ENCODE data around the gene AJAP1.

The AJAP1 gene

DNA sequence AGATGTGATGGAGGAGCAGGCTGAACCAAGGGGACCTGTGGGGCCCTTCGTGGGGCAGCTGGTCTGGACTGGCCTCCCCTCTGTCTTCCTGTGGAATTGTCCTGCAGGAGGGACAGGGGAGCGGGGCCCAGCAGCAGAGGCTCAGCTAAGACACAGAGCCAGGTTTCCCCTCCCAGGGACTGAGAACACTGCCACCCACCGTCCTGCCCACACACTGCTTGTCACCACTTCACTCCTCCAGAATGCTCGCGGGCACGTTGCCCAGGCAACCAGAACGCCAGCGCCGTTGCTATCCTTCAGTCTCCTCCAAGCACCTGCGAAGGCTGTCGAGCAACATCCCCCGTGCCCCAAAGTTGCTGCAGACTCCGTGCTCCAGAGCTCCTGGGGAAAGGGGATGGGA is 46.4 kb downstream of the AJAP1 start:
- Histone ChIP-seq H3K79me2 (ENCODE audit: low read length) (no peaks in the 10 kb centered on the region), H4K20me1 (ENCODE audit: insufficient read depth, low read length) (no peaks in the 10 kb centered on the region), H3K9ac (ENCODE audit: low read length) (no peak overlapping the region), H3K27ac (ENCODE audit: low read length) (no peak overlapping the region), H3K4me3 (ENCODE audit: low read length) (no peak overlapping the region), H3K4me1 (ENCODE audit: low read length) (no peaks in the 10 kb centered on the region), H3K27me3 (replicated peaks; ENCODE audit: insufficient read depth, low read length) (peaks cover 81% of the 10 kb centered on the region), H3K9me3 (replicated peaks; ENCODE audit: insufficient read depth, low read length) (no peaks in the 10 kb centered on the region), H3K36me3 (replicated peaks; ENCODE audit: insufficient read depth, low read length) (no peaks in the 10 kb centered on the region), H2AFZ (ENCODE audit: low read length) (no peak overlapping the region), H3K4me2 (ENCODE audit: low read depth, low read length) (no peak overlapping the region), H3K9me2 (replicated peaks; ENCODE audit: insufficient read depth, low read length) (no peaks in the 10 kb centered on the region), H3F3A (ENCODE audit: insufficient read depth, low read length) (no peaks in the 10 kb centered on the region)
- TF ChIP-seq, protein P1, sequence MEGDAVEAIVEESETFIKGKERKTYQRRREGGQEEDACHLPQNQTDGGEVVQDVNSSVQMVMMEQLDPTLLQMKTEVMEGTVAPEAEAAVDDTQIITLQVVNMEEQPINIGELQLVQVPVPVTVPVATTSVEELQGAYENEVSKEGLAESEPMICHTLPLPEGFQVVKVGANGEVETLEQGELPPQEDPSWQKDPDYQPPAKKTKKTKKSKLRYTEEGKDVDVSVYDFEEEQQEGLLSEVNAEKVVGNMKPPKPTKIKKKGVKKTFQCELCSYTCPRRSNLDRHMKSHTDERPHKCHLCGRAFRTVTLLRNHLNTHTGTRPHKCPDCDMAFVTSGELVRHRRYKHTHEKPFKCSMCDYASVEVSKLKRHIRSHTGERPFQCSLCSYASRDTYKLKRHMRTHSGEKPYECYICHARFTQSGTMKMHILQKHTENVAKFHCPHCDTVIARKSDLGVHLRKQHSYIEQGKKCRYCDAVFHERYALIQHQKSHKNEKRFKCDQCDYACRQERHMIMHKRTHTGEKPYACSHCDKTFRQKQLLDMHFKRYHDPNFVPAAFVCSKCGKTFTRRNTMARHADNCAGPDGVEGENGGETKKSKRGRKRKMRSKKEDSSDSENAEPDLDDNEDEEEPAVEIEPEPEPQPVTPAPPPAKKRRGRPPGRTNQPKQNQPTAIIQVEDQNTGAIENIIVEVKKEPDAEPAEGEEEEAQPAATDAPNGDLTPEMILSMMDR (IDR thresholded peaks at IDR 0.05; ENCODE audit: low read length), result no peak
- TF ChIP-seq EZH2phosphoT487 (IDR thresholded peaks at IDR 0.05; ENCODE audit: low read length) (no peak), EZH2 (optimal IDR thresholded peaks at IDR 0.05; ENCODE audit: low read depth, low read length) (no peak)
- DNase-seq, result no peak

DNA sequence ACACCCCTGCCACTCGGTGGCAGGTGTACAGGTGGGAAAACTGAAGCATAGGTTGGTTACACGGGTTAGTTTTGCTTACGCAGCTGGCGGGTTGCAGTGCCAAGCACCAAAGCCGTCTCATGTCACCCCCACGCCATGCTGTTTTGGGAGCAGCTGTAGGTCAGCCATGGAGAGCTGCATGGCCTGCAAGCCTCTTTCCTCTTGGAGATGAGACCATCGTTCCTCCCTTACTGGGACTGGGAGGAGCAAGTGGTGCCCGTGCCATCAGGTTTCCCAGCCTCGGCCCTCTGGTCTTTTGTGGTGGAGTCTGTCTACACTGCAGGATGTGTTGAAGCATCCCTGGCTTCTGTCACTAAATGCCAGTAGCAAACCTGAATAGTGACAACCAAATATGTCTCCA is 46.9 kb downstream of the AJAP1 start:
- H3K4me2 ChIP-seq (ENCODE audit: low read depth, low read length), result no peak overlapping the region
- H3K4me3 ChIP-seq (ENCODE audit: low read length), result no peak overlapping the region
- peaks cover 81% of the 10 kb centered on the region for H3K27me3 ChIP-seq (replicated peaks; ENCODE audit: insufficient read depth, low read length)
- H3F3A ChIP-seq (ENCODE audit: insufficient read depth, low read length), result no peaks in the 10 kb centered on the region
- H4K20me1 ChIP-seq (ENCODE audit: insufficient read depth, low read length), result no peaks in the 10 kb centered on the region
- H3K79me2 ChIP-seq (ENCODE audit: low read length), result no peaks in the 10 kb centered on the region
- no peaks in the 10 kb centered on the region for H3K4me1 ChIP-seq (ENCODE audit: low read length)
- H3K36me3 ChIP-seq (replicated peaks; ENCODE audit: insufficient read depth, low read length), result no peaks in the 10 kb centered on the region
- TF ChIP-seq EZH2 (optimal IDR thresholded peaks at IDR 0.05; ENCODE audit: low read depth, low read length) (no peak), EZH2phosphoT487 (IDR thresholded peaks at IDR 0.05; ENCODE audit: low read length) (no peak)
- TF ChIP-seq, protein P1 (IDR thresholded peaks at IDR 0.05; ENCODE audit: low read length), result no peak
- no peak overlapping the region for H2AFZ ChIP-seq (ENCODE audit: low read length)
- H3K9me2 ChIP-seq (replicated peaks; ENCODE audit: insufficient read depth, low read length), result no peaks in the 10 kb centered on the region
- H3K27ac ChIP-seq (ENCODE audit: low read length), result no peak overlapping the region
- no peaks in the 10 kb centered on the region for H3K9me3 ChIP-seq (replicated peaks; ENCODE audit: insufficient read depth, low read length)
- H3K9ac ChIP-seq (ENCODE audit: low read length), result no peak overlapping the region
- no peak for DNase-seq

DNA sequence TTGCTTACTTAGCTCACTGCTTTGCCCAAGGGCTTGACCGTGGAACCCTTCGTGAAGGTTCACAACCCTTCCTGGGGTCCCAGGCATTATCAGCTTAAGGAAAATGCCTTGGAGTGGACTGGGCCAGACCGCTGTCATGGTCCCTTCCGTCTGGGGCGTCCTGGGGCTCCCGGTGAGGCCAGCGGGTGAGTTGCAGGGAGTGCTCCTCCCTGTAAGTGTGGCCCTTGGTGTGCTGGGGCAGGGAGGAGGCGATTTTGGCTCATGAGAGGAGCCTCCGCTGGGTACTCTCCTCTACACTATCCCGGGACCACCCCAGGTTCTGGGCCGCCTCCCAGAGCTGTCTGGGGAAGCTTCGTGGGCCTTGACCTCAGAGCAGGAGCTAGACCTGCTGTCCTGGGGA is 48.1 kb downstream of the AJAP1 start:
- Histone ChIP-seq H3K36me3 (replicated peaks; ENCODE audit: insufficient read depth, low read length) (no peaks in the 10 kb centered on the region), H3K27ac (ENCODE audit: low read length) (no peak overlapping the region), H3F3A (ENCODE audit: insufficient read depth, low read length) (no peaks in the 10 kb centered on the region), H3K4me3 (ENCODE audit: low read length) (no peak overlapping the region), H3K4me1 (ENCODE audit: low read length) (no peaks in the 10 kb centered on the region), H3K27me3 (replicated peaks; ENCODE audit: insufficient read depth, low read length) (peaks cover 83% of the 10 kb centered on the region), H3K79me2 (ENCODE audit: low read length) (no peaks in the 10 kb centered on the region), H3K9me2 (replicated peaks; ENCODE audit: insufficient read depth, low read length) (no peaks in the 10 kb centered on the region), H3K9ac (ENCODE audit: low read length) (no peak overlapping the region), H4K20me1 (ENCODE audit: insufficient read depth, low read length) (no peaks in the 10 kb centered on the region), H3K9me3 (replicated peaks; ENCODE audit: insufficient read depth, low read length) (no peaks in the 10 kb centered on the region), H2AFZ (ENCODE audit: low read length) (no peak overlapping the region), H3K4me2 (ENCODE audit: low read depth, low read length) (no peak overlapping the region)
- TF ChIP-seq, protein P1 (IDR thresholded peaks at IDR 0.05; ENCODE audit: low read length), result no peak
- TF ChIP-seq EZH2phosphoT487 (IDR thresholded peaks at IDR 0.05; ENCODE audit: low read length) (no peak), EZH2 (optimal IDR thresholded peaks at IDR 0.05; ENCODE audit: low read depth, low read length) (no peak)
- no peak for DNase-seq

Measured in MM.1S (cell line).